ENCODE measurements around the gene GNG8.
A peak's percentile ranks its signal among the peaks of the same experiment; 100 is the strongest.

Gene GNG8

GRCh38 chr19:46635920-46636761 lies at the start of gene GNG8:
Gene GNG8, minus strand, starts transcription at chr19:46636202. Its CDS starts 1,520 bp downstream, at chr19:46634682.
- no peak for DNase-seq

GRCh38 chr19:46685189-46685588 lies 49.2 kb upstream of the GNG8 start:
- DNase-seq, result no peak

GRCh38 chr19:46678110-46678732 lies 42.2 kb upstream of the GNG8 start:
- no peak for DNase-seq

GRCh38 chr19:46674416-46675178 lies 38.6 kb upstream of the GNG8 start:
- no peak for DNase-seq

- DNase-seq, result no peak
Observed at GRCh38 chr19:46670813-46671212, 34.8 kb upstream of the GNG8 start.

GRCh38 chr19:46668662-46669061 lies 32.7 kb upstream of the GNG8 start:
- no peak for DNase-seq

- no peak for DNase-seq
Observed at GRCh38 chr19:46665072-46665471, 29.1 kb upstream of the GNG8 start.

- peak; percentile 76 to 89 for DNase-seq
Observed at GRCh38 chr19:46661735-46662592, 26.0 kb upstream of the GNG8 start.

GRCh38 chr19:46661020-46661731 lies 25.2 kb upstream of the GNG8 start, which contains the start of gene DACT3:
Gene DACT3, minus strand, starts transcription at chr19:46661182. Its CDS starts 118 bp downstream, at chr19:46661064.
- DNase-seq, result peak; percentile 99

GRCh38 chr19:46660551-46661019 lies 24.6 kb upstream of the GNG8 start:
- no peak for DNase-seq

- no peak for DNase-seq
Observed at GRCh38 chr19:46660008-46660517, 24.1 kb upstream of the GNG8 start.

- no peak for DNase-seq
Observed at GRCh38 chr19:46659151-46660007, 23.4 kb upstream of the GNG8 start.

GRCh38 chr19:46656541-46656940 lies 20.5 kb upstream of the GNG8 start:
- no peak for DNase-seq

- no peak for DNase-seq
Observed at GRCh38 chr19:46654621-46655152, 18.7 kb upstream of the GNG8 start.

GRCh38 chr19:46650445-46650844 lies 14.4 kb upstream of the GNG8 start:
- no peak for DNase-seq

GRCh38 chr19:46648961-46649960 lies 13.3 kb upstream of the GNG8 start:
- DNase-seq, result no peak

GRCh38 chr19:46648060-46648960 lies 12.3 kb upstream of the GNG8 start:
- no peak for DNase-seq

GRCh38 chr19:46646402-46646801 lies 10.4 kb upstream of the GNG8 start:
- DNase-seq, result no peak

All from SHP77 (cell line).